ENCODE data around the gene GAMT. TPM values are rescaled to one million over a fixed set of nuclear protein-coding genes. Genes with fewer than 3 reads are reported as not detected.

GAMT gene
- total and polyA plus RNA-seq, 2 donors (not counting 1 experiment from before 2014, with no cell fraction given), result 20.0 to 44.1 TPM

DNA sequence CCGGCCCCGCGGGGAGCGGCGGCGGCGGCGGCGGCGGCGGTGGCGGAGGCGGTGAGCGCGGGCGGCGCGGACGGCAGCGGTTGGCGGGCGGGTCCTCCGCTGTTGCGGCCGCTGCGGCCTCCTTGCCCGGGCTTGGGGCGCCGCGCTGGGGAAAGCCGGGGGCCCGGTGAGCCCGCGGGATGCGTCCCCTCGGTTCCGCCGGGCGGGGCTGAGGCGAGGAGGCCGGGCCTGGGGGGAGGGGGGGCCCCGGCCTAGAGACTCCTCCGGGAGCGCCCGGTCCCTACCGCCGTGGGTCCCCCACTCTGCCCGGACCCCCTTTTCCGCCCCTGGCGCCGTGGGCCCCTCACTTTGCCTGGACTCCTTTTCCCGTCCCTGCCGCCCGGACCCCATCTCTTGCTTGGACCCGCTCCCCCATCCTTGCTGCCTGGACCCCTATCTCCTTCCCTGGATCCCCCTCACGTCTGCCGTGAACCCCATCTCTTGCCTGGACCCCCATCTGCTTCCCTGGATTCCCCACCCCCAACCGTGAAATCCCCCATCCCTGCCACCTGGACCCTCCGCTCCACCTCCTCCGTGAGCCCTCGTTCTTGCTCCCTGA is 46.3 kb downstream of the GAMT start:
- H3K27me3 ChIP-seq (ENCODE audit: control insufficient read depth, insufficient read depth, low read length), result no peaks in the 10 kb centered on the region
- no peaks in the 10 kb centered on the region for H4K20me1 ChIP-seq (ENCODE audit: control insufficient read depth, extremely low read depth, insufficient read depth, low read length)
- no peaks in the 10 kb centered on the region for H3K4me1 ChIP-seq (ENCODE audit: control insufficient read depth, extremely low read depth, insufficient read depth, low read length)
- H3K27ac ChIP-seq (ENCODE audit: insufficient read depth, low read length), result peak overlapping the region; percentile 39
- peak overlapping the region; percentile 72 for H3K4me2 ChIP-seq (ENCODE audit: extremely low read depth, insufficient read depth, low read length)
- peak overlapping the region; percentile 70 to 82 (median 74) for H3K4me3 ChIP-seq (replicated peaks in 1 of 4; ENCODE audit: control extremely low read depth in 1 of 4, insufficient read depth in 1 of 4, low read depth in 3 of 4, low read length in 4 of 4)
- peaks cover 4% of the 10 kb centered on the region for H3K79me2 ChIP-seq (ENCODE audit: control insufficient read depth, insufficient read depth, low read length)
- TF ChIP-seq, protein P1, sequence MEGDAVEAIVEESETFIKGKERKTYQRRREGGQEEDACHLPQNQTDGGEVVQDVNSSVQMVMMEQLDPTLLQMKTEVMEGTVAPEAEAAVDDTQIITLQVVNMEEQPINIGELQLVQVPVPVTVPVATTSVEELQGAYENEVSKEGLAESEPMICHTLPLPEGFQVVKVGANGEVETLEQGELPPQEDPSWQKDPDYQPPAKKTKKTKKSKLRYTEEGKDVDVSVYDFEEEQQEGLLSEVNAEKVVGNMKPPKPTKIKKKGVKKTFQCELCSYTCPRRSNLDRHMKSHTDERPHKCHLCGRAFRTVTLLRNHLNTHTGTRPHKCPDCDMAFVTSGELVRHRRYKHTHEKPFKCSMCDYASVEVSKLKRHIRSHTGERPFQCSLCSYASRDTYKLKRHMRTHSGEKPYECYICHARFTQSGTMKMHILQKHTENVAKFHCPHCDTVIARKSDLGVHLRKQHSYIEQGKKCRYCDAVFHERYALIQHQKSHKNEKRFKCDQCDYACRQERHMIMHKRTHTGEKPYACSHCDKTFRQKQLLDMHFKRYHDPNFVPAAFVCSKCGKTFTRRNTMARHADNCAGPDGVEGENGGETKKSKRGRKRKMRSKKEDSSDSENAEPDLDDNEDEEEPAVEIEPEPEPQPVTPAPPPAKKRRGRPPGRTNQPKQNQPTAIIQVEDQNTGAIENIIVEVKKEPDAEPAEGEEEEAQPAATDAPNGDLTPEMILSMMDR (conservative IDR thresholded peaks at IDR 0.05 in 1 of 2, IDR thresholded peaks at IDR 0.05 in 1 of 2; ENCODE audit: low read depth in 1 of 2, low read length in 2 of 2), result no peak
- TF ChIP-seq EZH2 (IDR thresholded peaks at IDR 0.05; ENCODE audit: low read length, missing control alignments), result no peak
- peak overlapping the region; percentile 68 for H3K9ac ChIP-seq (ENCODE audit: insufficient read depth, low read length)
- H2AFZ ChIP-seq (ENCODE audit: low read length), result peak overlapping the region; percentile 11
- H3K9me3 ChIP-seq (ENCODE audit: control insufficient read depth, insufficient read depth, low read depth, low read length), result no peaks in the 10 kb centered on the region
- H3K36me3 ChIP-seq (ENCODE audit: control insufficient read depth, insufficient read depth, low read length), result peaks cover 3% of the 10 kb centered on the region
- no peak for DNase-seq (ENCODE audit: low read depth in 2 of 2)

DNA sequence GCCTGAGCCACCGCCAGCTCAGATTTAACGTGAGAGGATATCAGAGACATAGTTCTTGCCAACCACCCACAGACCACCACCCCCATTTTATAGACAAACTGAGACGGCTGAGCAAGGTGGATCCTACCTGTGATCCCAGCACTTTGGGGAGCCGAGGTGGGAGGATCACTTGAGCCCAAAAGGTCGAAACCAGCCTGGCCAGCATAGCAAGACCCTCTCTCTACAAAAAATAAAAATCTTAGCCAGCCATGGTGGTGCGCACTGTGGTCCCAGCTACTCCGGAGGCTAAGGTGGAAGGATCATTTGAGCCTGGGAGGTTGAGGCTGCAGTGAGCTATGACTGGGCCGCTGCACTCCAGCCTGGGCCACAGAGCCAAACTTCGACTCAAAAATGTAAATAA is 48.2 kb downstream of the GAMT start:
- peaks cover 3% of the 10 kb centered on the region for H3K36me3 ChIP-seq (ENCODE audit: control insufficient read depth, insufficient read depth, low read length)
- no peak for DNase-seq (ENCODE audit: low read depth in 2 of 2)
- no peak overlapping the region for H3K27ac ChIP-seq (ENCODE audit: insufficient read depth, low read length)
- H3K9me3 ChIP-seq (ENCODE audit: control insufficient read depth, insufficient read depth, low read depth, low read length), result no peaks in the 10 kb centered on the region
- H4K20me1 ChIP-seq (ENCODE audit: control insufficient read depth, extremely low read depth, insufficient read depth, low read length), result no peaks in the 10 kb centered on the region
- no peak for TF ChIP-seq EZH2 (IDR thresholded peaks at IDR 0.05; ENCODE audit: low read length, missing control alignments)
- TF ChIP-seq, protein P1 (conservative IDR thresholded peaks at IDR 0.05 in 1 of 2, IDR thresholded peaks at IDR 0.05 in 1 of 2; ENCODE audit: low read depth in 1 of 2, low read length in 2 of 2), result no peak
- no peak overlapping the region for H3K9ac ChIP-seq (ENCODE audit: insufficient read depth, low read length)
- H3K27me3 ChIP-seq (ENCODE audit: control insufficient read depth, insufficient read depth, low read length), result no peaks in the 10 kb centered on the region
- no peak overlapping the region for H2AFZ ChIP-seq (ENCODE audit: low read length)
- H3K4me2 ChIP-seq (ENCODE audit: extremely low read depth, insufficient read depth, low read length), result no peak overlapping the region
- peaks cover 4% of the 10 kb centered on the region for H3K79me2 ChIP-seq (ENCODE audit: control insufficient read depth, insufficient read depth, low read length)
- H3K4me3 ChIP-seq (replicated peaks in 1 of 4; ENCODE audit: control extremely low read depth in 1 of 4, insufficient read depth in 1 of 4, low read depth in 3 of 4, low read length in 4 of 4), result no peak overlapping the region
- no peaks in the 10 kb centered on the region for H3K4me1 ChIP-seq (ENCODE audit: control insufficient read depth, extremely low read depth, insufficient read depth, low read length)

DNA sequence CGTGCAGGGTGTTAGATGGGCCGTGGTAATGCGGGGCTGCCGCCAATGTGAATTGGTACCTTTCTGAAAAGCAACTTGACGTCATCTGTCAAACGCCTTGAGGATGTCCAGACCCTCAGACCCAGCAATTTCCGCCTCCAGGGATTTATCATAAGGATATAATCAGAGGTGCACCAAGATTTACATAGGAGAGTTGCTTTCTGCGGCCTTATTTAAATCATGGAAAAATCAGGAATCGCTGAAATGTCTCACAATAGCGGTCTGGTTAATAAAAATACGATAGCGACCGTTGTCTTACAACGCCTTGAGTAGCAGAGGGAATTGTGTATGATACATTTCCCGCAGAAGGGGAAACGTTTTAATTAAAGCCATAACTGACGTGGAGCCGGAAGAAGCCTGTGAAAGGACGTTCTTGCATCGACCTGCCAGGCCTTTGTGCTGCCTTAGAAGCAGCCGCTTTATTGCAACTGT is 49.9 kb downstream of the GAMT start:
- TF ChIP-seq, protein P1 (conservative IDR thresholded peaks at IDR 0.05 in 1 of 2, IDR thresholded peaks at IDR 0.05 in 1 of 2; ENCODE audit: low read depth in 1 of 2, low read length in 2 of 2), result no peak
- Histone ChIP-seq H3K9ac (ENCODE audit: insufficient read depth, low read length) (no peak overlapping the region), H3K79me2 (ENCODE audit: control insufficient read depth, insufficient read depth, low read length) (peaks cover 4% of the 10 kb centered on the region), H3K4me2 (ENCODE audit: extremely low read depth, insufficient read depth, low read length) (no peak overlapping the region), H3K36me3 (ENCODE audit: control insufficient read depth, insufficient read depth, low read length) (no peaks in the 10 kb centered on the region), H3K27ac (ENCODE audit: insufficient read depth, low read length) (no peak overlapping the region), H3K27me3 (ENCODE audit: control insufficient read depth, insufficient read depth, low read length) (no peaks in the 10 kb centered on the region), H4K20me1 (ENCODE audit: control insufficient read depth, extremely low read depth, insufficient read depth, low read length) (no peaks in the 10 kb centered on the region), H3K9me3 (ENCODE audit: control insufficient read depth, insufficient read depth, low read depth, low read length) (no peaks in the 10 kb centered on the region), H3K4me1 (ENCODE audit: control insufficient read depth, extremely low read depth, insufficient read depth, low read length) (no peaks in the 10 kb centered on the region), H2AFZ (ENCODE audit: low read length) (no peak overlapping the region), H3K4me3 (replicated peaks in 1 of 4; ENCODE audit: control extremely low read depth in 1 of 4, insufficient read depth in 1 of 4, low read depth in 3 of 4, low read length in 4 of 4) (no peak overlapping the region)
- no peak for DNase-seq (ENCODE audit: low read depth in 2 of 2)
